K562 (cell line): ENCODE data around the gene ZBTB16. TPM values are rescaled to one million over a fixed set of nuclear protein-coding genes. Genes with fewer than 3 reads are reported as not detected.

Source experiments
- ATAC-seq: fragments of 200-7000 bp; cut with Tn5 transposase; 3 replicates; pipeline ENCODE4 v1.9.1; 2020; ENCODE audit warnings: moderate library complexity
- BruUV-seq: library from RNA; stranded (reverse); fragments of 400-500 nt; replicated peaks from 2 replicates; lab custom pipeline; 2021; lab: Mats Ljungman, UMichigan
- CTCF ChIA-PET: fragments of 300-600 bp; formaldehyde crosslinking; extraction: SDS; loops from one replicate; lab custom pipeline; 2021; ENCODE audit warnings: low intra/inter-chr PET ratio; lab: Yijun Ruan, JAX
- POLR2A ChIA-PET: fragments of 300-600, 350-650 bp; sonication (Branson Sonifier 250); formaldehyde crosslinking; extraction: SDS; loops from one replicate; lab custom pipeline; 2021; ENCODE audit warnings: antibody characterized with exemption, inconsistent platforms; lab: Yijun Ruan, JAX
- DNase-seq, 4 experiments: peaks; one replicate each; pipeline versions ENCODE4 v3.0.0 to v3.0.0-alpha.2; 2011 to 2018; ENCODE audit warnings: low spot score in 3 of 4, mixed read lengths in 3 of 4; ENCODE audit errors: extremely low read depth in 1 of 4
- FAIRE-seq: peaks from 2 replicates; lab custom pipeline; 2011; peaks lifted over from hg19 to GRCh38; lab: Jason Lieb, UNC
- H2AFZ ChIP-seq: 2 replicates; pipeline ENCODE4 v1.6.0; 2011; ENCODE audit warnings: low read depth, low read length, control low read depth, inconsistent platforms
- H3K27ac ChIP-seq: fragments of 200-600 bp; 3 replicates; pipeline ENCODE4 v1.8.0; 2011; ENCODE audit warnings: low read depth, mild to moderate bottlenecking, control low read depth, inconsistent platforms, low read length, moderate library complexity, mixed read lengths; ENCODE audit errors: extremely low read depth
- H3K27me3 ChIP-seq, 2 experiments: fragments of 300-600 bp in 1 of 2; 2 replicates in 1 of 2; 3 replicates in 1 of 2; pipeline versions ENCODE4 v1.6.0 to v1.8.0; 2011; ENCODE audit warnings: inconsistent platforms in 2 of 2, low read length in 2 of 2, mild to moderate bottlenecking in 1 of 2, mixed read lengths in 1 of 2, moderate library complexity in 1 of 2; ENCODE audit not compliant: control insufficient read depth in 2 of 2, insufficient read depth in 2 of 2
- H3K36me3 ChIP-seq: fragments of 300-600 bp; 3 replicates; pipeline ENCODE4 v1.8.0; 2011; ENCODE audit warnings: mild to moderate bottlenecking, low read length, inconsistent platforms; ENCODE audit not compliant: control insufficient read depth, insufficient read depth
- H3K4me1 ChIP-seq, 2 experiments: fragments of 200-600 bp in 1 of 2; replicated peaks in 1 of 2; 2 replicates in 1 of 2; 3 replicates in 1 of 2; pipeline versions ENCODE4 v1.5.1 to v1.8.0; 2011; ENCODE audit warnings: inconsistent platforms in 2 of 2, low read length in 2 of 2, mild to moderate bottlenecking in 1 of 2, mixed read lengths in 1 of 2, moderate library complexity in 1 of 2; ENCODE audit not compliant: control insufficient read depth in 2 of 2, insufficient read depth in 2 of 2
- H3K4me2 ChIP-seq: 2 replicates; pipeline ENCODE4 v1.6.1; 2011; ENCODE audit warnings: low read length, control low read depth, inconsistent platforms, mixed read lengths; ENCODE audit not compliant: insufficient read depth
- H3K4me3 ChIP-seq: fragments of 200-600 bp; sonication (generic), shearing (Covaris generic); 2 replicates; pipeline ENCODE4 v1.5.1; 2016; ENCODE audit warnings: control low read depth, inconsistent platforms
- H3K79me2 ChIP-seq: fragments of 200-600 bp; 3 replicates; pipeline ENCODE4 v1.8.0; 2011; ENCODE audit warnings: low read length, inconsistent platforms; ENCODE audit not compliant: control insufficient read depth, insufficient read depth
- H3K9ac ChIP-seq, 2 experiments: 2 replicates each; pipeline versions ENCODE4 v1.6.0 to v1.6.1; 2011; ENCODE audit warnings: low read depth in 2 of 2, low read length in 2 of 2, control low read depth in 1 of 2, inconsistent platforms in 1 of 2, mild to moderate bottlenecking in 1 of 2, mixed read lengths in 1 of 2; ENCODE audit not compliant: insufficient read depth in 1 of 2
- H3K9me1 ChIP-seq: one replicate; pipeline ENCODE4 v1.6.0; 2011; ENCODE audit warnings: inconsistent platforms, mild to moderate bottlenecking, low read length, moderate library complexity; ENCODE audit not compliant: control insufficient read depth, insufficient read depth
- H3K9me3 ChIP-seq: replicated peaks from 2 replicates; pipeline ENCODE4 v1.5.1; 2011; ENCODE audit warnings: low read depth, low read length, inconsistent platforms; ENCODE audit not compliant: control insufficient read depth, insufficient read depth
- H4K20me1 ChIP-seq: replicated peaks from 2 replicates; pipeline ENCODE4 v1.6.1; 2011; ENCODE audit warnings: low read length, inconsistent platforms, mixed read lengths; ENCODE audit not compliant: control insufficient read depth, insufficient read depth
- CREM ChIP-seq: IDR thresholded peaks from 2 replicates; pipeline ENCODE4 v1.6.1; 2014; ENCODE audit warnings: antibody characterized with exemption, low read depth
- ELF1 ChIP-seq: fragments of 200-800 bp; sonication (Bioruptor generic); IDR thresholded peaks from 2 replicates; pipeline ENCODE4 v1.6.1; 2016; ENCODE audit warnings: missing genetic modification characterization, missing compliant biosample characterization
- GATAD2A ChIP-seq: fragments of 450-650 bp; IDR thresholded peaks from 2 replicates; pipeline ENCODE4 v1.6.1; 2017
- HDAC8 ChIP-seq: fragments of 450-650 bp; IDR thresholded peaks from 2 replicates; pipeline ENCODE4 v1.6.1; 2016; ENCODE audit warnings: mild to moderate bottlenecking, missing genetic modification characterization, moderate library complexity, missing compliant biosample characterization
- HEY1 ChIP-seq: fragments of 250-450 bp; sonication (Bioruptor Pico); IDR thresholded peaks from 2 replicates; pipeline ENCODE4 v1.5.0; 2020; ENCODE audit warnings: mild to moderate bottlenecking, moderate library complexity, borderline replicate concordance
- SMARCA5 ChIP-seq: fragments of 450-650 bp; IDR thresholded peaks from 2 replicates; pipeline ENCODE4 v1.6.1; 2016
- SRSF1 ChIP-seq: fragments of 200-400 bp; formaldehyde crosslinking; IDR thresholded peaks from 2 replicates; pipeline ENCODE4 v1.6.1; 2017; ENCODE audit warnings: mild to moderate bottlenecking, low read depth, low read length, moderate library complexity
- TAF9B ChIP-seq: fragments of 450-650 bp; IDR thresholded peaks from 2 replicates; pipeline ENCODE4 v1.6.1; 2018; ENCODE audit warnings: mild to moderate bottlenecking; ENCODE audit not compliant: partially characterized antibody
- YBX1 ChIP-seq: fragments of 450-650 bp; IDR thresholded peaks from 2 replicates; pipeline ENCODE4 v1.7.1; 2016; ENCODE audit warnings: mild to moderate bottlenecking
- YY1 ChIP-seq, 3 experiments: IDR thresholded peaks; 2 replicates each; pipeline ENCODE4 v1.6.1; 2011; ENCODE audit warnings: low read length in 2 of 3, mild to moderate bottlenecking in 2 of 3, moderate library complexity in 2 of 3, borderline replicate concordance in 1 of 3, control low read depth in 1 of 3, low read depth in 1 of 3; ENCODE audit not compliant: insufficient read depth in 3 of 3, insufficient replicate concordance in 2 of 3, control insufficient read depth in 1 of 3, insufficient read length in 1 of 3; ENCODE audit errors: extremely low read depth in 1 of 3
- ZBTB17 ChIP-seq: fragments of 450-650 bp; formaldehyde crosslinking; IDR thresholded peaks from 2 replicates; pipeline ENCODE4 v1.4.0; 2020; ENCODE audit warnings: mild to moderate bottlenecking
- ZNF239 ChIP-seq: fragments of 250-450 bp; sonication (Bioruptor Pico); IDR thresholded peaks from 2 replicates; pipeline ENCODE4 v1.4.0; 2020; ENCODE audit warnings: mild to moderate bottlenecking
- ZNF561 ChIP-seq: fragments of 450-650 bp; formaldehyde crosslinking; conservative IDR thresholded peaks from 2 replicates; pipeline ENCODE4 v1.4.0; 2020; ENCODE audit warnings: mild to moderate bottlenecking, moderate library complexity
- WGBS: fragments of 100-300 bp; shearing (Covaris generic); methylation state at CpG from one replicate; pipeline ENCODE4 v1.1.6; 2016; ENCODE audit warnings: low coverage, mixed read lengths; ENCODE audit not compliant: insufficient coverage; ENCODE audit errors: missing lambda C conversion rate; 5-methylcytosine and 5-hydroxymethylcytosine counted together
- in situ Hi-C: fragments of 300-500 bp; cut with MboI; formaldehyde crosslinking; loops from 4 replicates; pipeline ENCODE4 v1.15.0; 2018; ENCODE audit warnings: inconsistent platforms, mixed read lengths
- intact Hi-C: fragments of 100-400 bp; cut with micrococcal nuclease; formaldehyde crosslinking; loops from 2 replicates; pipeline ENCODE4 v1.14.2; 2022
- polyA plus RNA-seq, 8 experiments: library from polyadenylated mRNA; depleted of rRNA in 4 of 8; stranded (reverse) in 5 of 8; unstranded in 3 of 8; fragments of >200 nt; fragmentation: Nextera tagmentation in 2 of 8; fragmentation: Illumina TruSeq in 1 of 8; extraction: Ambion mirVana in 2 of 8; extraction: Trizol in 1 of 8; gene quantifications; 2 replicates each; pipeline versions ENCODE4 v1.2.1 to v1.2.3, GENCODE V29; 2011 to 2014; ENCODE audit warnings: inconsistent platforms in 1 of 8, missing spikeins in 1 of 8
- total RNA-seq, 7 experiments: library from RNA; depleted of rRNA in 6 of 7; stranded (reverse); fragments of >200 nt in 6 of 7; fragmentation: Illumina TruSeq in 2 of 7; extraction: Trizol in 2 of 7; gene quantifications; 2 replicates each; pipeline versions ENCODE4 v1.2.1 to v1.2.3, GENCODE V29; 2011 to 2021; ENCODE audit warnings: low replicate concordance in 1 of 7
- TF ChIP-seq, protein P1 (sequence below): fragments of 200-800 bp; sonication (Bioruptor generic); IDR thresholded peaks from 2 replicates; pipeline ENCODE4 v1.6.1; 2017; ENCODE audit warnings: missing genetic modification characterization, missing compliant biosample characterization
- TF ChIP-seq, protein P2 (sequence below): fragments of 450-650 bp; IDR thresholded peaks from 2 replicates; pipeline ENCODE4 v1.6.1; 2016

Gene ZBTB16
- total and polyA plus RNA-seq, 9 of the 15 experiments (the other 6 are each of a cell fraction or from before 2014, with no cell fraction given): 0.06 to 0.40 (median 0.24) TPM; not detected in 4

DNA sequence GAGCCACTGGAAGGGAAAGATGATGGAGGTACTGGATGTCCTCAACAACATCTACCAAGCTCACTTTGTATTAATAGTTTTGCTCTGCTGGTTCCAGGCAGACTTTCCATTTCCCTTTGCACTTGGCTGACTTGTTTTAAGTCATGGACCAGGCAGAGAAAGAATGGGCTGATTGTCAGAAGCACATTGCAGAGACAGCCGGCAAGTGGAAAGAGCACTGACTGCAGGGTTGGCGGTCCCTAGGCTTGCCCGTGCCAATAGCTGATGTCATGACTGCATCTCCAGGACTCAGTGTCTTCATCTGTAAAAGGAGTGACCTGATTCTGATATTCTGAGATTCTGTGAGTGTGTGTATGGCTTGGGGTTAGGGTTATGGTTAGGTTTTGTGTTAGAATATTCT lies 215.8 kb downstream of the ZBTB16 start:
- CTCF ChIA-PET: no interaction called here

DNA sequence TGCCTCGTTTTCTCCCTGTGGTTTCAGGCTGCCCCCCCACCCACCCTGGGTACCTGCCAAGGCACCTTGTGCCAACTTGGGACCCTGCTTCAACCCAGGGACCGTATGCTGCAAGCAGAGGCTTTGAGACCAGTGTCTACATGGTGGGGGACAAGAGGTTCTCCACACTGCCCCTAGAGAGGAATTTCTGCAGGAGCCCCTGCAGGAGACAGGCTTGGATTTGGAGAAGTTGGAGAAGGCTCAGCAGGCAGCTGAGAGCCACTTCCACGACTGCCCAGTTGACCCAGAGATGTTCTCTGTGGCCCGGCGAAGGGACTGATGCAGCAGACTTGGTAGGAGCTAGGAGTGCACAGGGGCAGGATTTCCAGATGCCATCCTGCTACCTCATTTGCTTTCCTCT lies 216.6 kb downstream of the ZBTB16 start:
- TF ChIP-seq TAF9B: no peak
- TF ChIP-seq YY1 (IDR thresholded peaks at IDR 0.05; ENCODE audit: borderline replicate concordance in 1 of 3, control insufficient read depth in 1 of 3, extremely low read depth in 1 of 3, insufficient read depth in 3 of 3, insufficient read length in 1 of 3, insufficient replicate concordance in 2 of 3, low read depth in 1 of 3, low read length in 2 of 3): no peak
- no peak for TF ChIP-seq YBX1
- TF ChIP-seq, protein P1, sequence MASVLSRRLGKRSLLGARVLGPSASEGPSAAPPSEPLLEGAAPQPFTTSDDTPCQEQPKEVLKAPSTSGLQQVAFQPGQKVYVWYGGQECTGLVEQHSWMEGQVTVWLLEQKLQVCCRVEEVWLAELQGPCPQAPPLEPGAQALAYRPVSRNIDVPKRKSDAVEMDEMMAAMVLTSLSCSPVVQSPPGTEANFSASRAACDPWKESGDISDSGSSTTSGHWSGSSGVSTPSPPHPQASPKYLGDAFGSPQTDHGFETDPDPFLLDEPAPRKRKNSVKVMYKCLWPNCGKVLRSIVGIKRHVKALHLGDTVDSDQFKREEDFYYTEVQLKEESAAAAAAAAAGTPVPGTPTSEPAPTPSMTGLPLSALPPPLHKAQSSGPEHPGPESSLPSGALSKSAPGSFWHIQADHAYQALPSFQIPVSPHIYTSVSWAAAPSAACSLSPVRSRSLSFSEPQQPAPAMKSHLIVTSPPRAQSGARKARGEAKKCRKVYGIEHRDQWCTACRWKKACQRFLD (CRISPR knock-in tag): no peak
- TF ChIP-seq ZNF239 (CRISPR knock-in tag): no peak
- no peak for TF ChIP-seq CREM
- no peak for TF ChIP-seq ELF1 (tag)
- no peak for TF ChIP-seq HEY1 (CRISPR knock-in tag)
- no peak for TF ChIP-seq GATAD2A
- no peak for TF ChIP-seq ZBTB17 (CRISPR knock-in tag)
- no peak for TF ChIP-seq HDAC8 (tag)
- no peak for TF ChIP-seq SMARCA5
- POLR2A ChIA-PET: no interaction called here
- ATAC-seq (no peak), FAIRE-seq (no peak), DNase-seq (no peak)
- CTCF ChIA-PET: no interaction called here
- no peak overlapping the region for H3K4me2 ChIP-seq
- H3K27ac ChIP-seq: no peak overlapping the region
- H3K36me3 ChIP-seq: no peaks in the 10 kb centered on the region
- H3K9ac ChIP-seq: no peak overlapping the region
- H3K79me2 ChIP-seq: no peaks in the 10 kb centered on the region
- no peak overlapping the region for H3K4me3 ChIP-seq
- H4K20me1 ChIP-seq: no peaks in the 10 kb centered on the region
- no peak overlapping the region for H2AFZ ChIP-seq
- no peaks in the 10 kb centered on the region for H3K9me3 ChIP-seq
- in situ Hi-C loops: no loop called here
- peaks cover 22 to 24% of the 10 kb centered on the region in 2 experiments for H3K27me3 ChIP-seq
- intact Hi-C loops: no loop called here
- peaks cover 3 to 4% of the 10 kb centered on the region in 2 experiments; a peak in 2 of 5 replicates for H3K4me1 ChIP-seq
- H3K9me1 ChIP-seq: no peaks in the 10 kb centered on the region
- 0% methylated on average over 4 of the region's 5 CpGs for WGBS
- BruUV-seq: no TSS peak

More for the DNA sequence above, 215.8 kb downstream of the ZBTB16 start:
- ATAC-seq (no peak), DNase-seq (no peak), FAIRE-seq (no peak)
- Histone ChIP-seq H3K27ac (no peak overlapping the region), H3K9me1 (no peaks in the 10 kb centered on the region), H3K9me3 (no peaks in the 10 kb centered on the region), H3K79me2 (no peaks in the 10 kb centered on the region), H3K4me3 (no peak overlapping the region), H3K36me3 (no peaks in the 10 kb centered on the region), H3K4me2 (no peak overlapping the region), H2AFZ (no peak overlapping the region), H3K9ac (no peak overlapping the region), H4K20me1 (no peaks in the 10 kb centered on the region), H3K4me1 (peaks cover 0 to 3% of the 10 kb centered on the region in 2 experiments; a peak in 1 of 5 replicates), H3K27me3 (peaks cover 24 to 26% of the 10 kb centered on the region in 2 experiments)
- WGBS: 20% methylated on average over 2 of the region's 3 CpGs
- in situ Hi-C loops: no loop called here
- intact Hi-C loops: no loop called here
- TF ChIP-seq, protein P2, sequence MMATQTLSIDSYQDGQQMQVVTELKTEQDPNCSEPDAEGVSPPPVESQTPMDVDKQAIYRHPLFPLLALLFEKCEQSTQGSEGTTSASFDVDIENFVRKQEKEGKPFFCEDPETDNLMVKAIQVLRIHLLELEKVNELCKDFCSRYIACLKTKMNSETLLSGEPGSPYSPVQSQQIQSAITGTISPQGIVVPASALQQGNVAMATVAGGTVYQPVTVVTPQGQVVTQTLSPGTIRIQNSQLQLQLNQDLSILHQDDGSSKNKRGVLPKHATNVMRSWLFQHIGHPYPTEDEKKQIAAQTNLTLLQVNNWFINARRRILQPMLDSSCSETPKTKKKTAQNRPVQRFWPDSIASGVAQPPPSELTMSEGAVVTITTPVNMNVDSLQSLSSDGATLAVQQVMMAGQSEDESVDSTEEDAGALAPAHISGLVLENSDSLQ: no peak
- no peak for TF ChIP-seq SRSF1
- TF ChIP-seq ZNF561: no peak
- POLR2A ChIA-PET: no interaction called here
- BruUV-seq: no TSS peak
